Measurements from ENCODE around the gene ZIC1. TPM values are rescaled to one million over a fixed set of nuclear protein-coding genes. Genes with fewer than 3 reads are reported as not detected.

The ZIC1 gene
- total RNA-seq, 1 experiment from 2014 or later, result not detected

DNA sequence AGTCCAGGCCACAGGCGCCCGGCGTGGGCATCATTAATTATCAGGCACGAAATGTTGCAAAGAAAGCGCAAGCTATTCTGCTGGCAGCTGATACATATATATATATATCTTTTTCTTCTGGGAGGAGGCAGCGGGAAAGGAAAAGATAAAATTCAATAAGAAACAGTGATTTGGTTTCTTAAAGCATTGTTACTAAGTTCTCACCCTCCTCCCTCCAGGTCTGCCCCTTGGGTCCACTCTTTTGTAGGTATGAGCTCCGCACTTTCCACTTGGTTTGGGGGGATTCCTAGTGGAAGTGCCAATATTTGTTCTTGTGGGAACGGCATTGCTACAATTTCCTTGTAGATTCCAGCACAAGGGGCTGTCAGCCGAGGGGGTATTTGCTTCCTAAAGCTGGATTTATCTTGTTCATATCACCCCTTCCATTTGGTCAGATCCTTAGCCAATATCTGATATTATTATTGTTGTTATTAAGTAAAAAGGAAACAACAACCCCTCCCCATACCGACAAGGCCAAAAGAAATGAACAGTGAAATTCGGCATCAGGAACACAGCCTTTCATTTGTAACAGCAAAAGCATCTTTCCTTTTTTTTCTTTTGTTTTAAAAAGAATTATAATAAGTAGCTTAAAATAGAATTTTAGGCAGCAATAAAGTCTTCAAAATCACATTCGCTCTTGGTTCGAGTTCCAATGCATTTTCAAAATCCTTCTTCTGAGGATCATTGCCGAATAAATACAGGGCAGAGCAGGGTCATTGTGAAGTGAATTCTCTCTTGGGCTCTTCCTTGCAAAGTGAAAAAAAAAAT lies 15.6 kb downstream of the ZIC1 start:
- no peak overlapping the region for H3K14ac ChIP-seq (ENCODE audit: insufficient read depth, low read length)
- WGBS (ENCODE audit: extremely low coverage, insufficient read length, low lambda C conversion rate), result no CpG with 5 or more reads among the region's 14 CpGs
- H2AFZ ChIP-seq (ENCODE audit: low read length), result no peak overlapping the region

More for the DNA sequence above, 15.6 kb downstream of the ZIC1 start:
- no peak overlapping the region for H3K18ac ChIP-seq (ENCODE audit: insufficient read length, low read depth, low read length)
- H3K36me3 Mint-ChIP-seq (ENCODE audit: insufficient read depth in 1 of 3, low read depth in 3 of 3), result no peaks in the 10 kb centered on the region
- H3K4me3 Mint-ChIP-seq, result peak overlapping the region in 1 of 2 experiments; percentile 84; a peak in 2 of 5 replicates
- no peak overlapping the region for H3T11ph ChIP-seq (ENCODE audit: low read length)
- H3K9me3 Mint-ChIP-seq, result no peaks in the 10 kb centered on the region; a peak in 2 of 5 replicates
- H3K79me2 ChIP-seq (ENCODE audit: insufficient read depth, low read length), result no peaks in the 10 kb centered on the region
- H3K27me3 Mint-ChIP-seq (ENCODE audit: low read depth), result peaks cover 85% of the 10 kb centered on the region
- no peaks in the 10 kb centered on the region for H4K20me1 ChIP-seq (ENCODE audit: control insufficient read depth, insufficient read depth, insufficient read length)
- H4K8ac ChIP-seq (replicated peaks; ENCODE audit: insufficient read length, low read depth, low read length), result no peak overlapping the region
- H3K23ac ChIP-seq (ENCODE audit: insufficient read length, low read depth, low read length), result no peak overlapping the region
- H3K9ac ChIP-seq (ENCODE audit: extremely low read depth, insufficient read length, low read length), result no peak overlapping the region
- H3K4me1 Mint-ChIP-seq, result peaks cover 28 to 44% of the 10 kb centered on the region in 2 experiments
- TF ChIP-seq, protein P1, sequence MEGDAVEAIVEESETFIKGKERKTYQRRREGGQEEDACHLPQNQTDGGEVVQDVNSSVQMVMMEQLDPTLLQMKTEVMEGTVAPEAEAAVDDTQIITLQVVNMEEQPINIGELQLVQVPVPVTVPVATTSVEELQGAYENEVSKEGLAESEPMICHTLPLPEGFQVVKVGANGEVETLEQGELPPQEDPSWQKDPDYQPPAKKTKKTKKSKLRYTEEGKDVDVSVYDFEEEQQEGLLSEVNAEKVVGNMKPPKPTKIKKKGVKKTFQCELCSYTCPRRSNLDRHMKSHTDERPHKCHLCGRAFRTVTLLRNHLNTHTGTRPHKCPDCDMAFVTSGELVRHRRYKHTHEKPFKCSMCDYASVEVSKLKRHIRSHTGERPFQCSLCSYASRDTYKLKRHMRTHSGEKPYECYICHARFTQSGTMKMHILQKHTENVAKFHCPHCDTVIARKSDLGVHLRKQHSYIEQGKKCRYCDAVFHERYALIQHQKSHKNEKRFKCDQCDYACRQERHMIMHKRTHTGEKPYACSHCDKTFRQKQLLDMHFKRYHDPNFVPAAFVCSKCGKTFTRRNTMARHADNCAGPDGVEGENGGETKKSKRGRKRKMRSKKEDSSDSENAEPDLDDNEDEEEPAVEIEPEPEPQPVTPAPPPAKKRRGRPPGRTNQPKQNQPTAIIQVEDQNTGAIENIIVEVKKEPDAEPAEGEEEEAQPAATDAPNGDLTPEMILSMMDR (conservative IDR thresholded peaks at IDR 0.05), result no peak
- H3K4me2 ChIP-seq (ENCODE audit: insufficient read depth, insufficient read length, low read length), result peak overlapping the region; percentile 49
- no peak overlapping the region for H3K27ac Mint-ChIP-seq
- no peak overlapping the region for H2BK15ac ChIP-seq (ENCODE audit: low read depth, low read length)
- H2BK120ac ChIP-seq (ENCODE audit: low read depth, low read length, poor library complexity, severe bottlenecking), result no peak overlapping the region
- H2BK5ac ChIP-seq (ENCODE audit: insufficient read length, low read length), result no peak overlapping the region
- no peak for DNase-seq
- peaks cover 54% of the 10 kb centered on the region for H3K27me3 ChIP-seq (ENCODE audit: insufficient read depth, low read length)
- no peak overlapping the region for H4K91ac ChIP-seq (ENCODE audit: insufficient read length, low read depth, low read length)
- H3K79me1 ChIP-seq (ENCODE audit: insufficient read depth, low read depth, low read length, poor library complexity, severe bottlenecking), result no peaks in the 10 kb centered on the region
- no peak overlapping the region for H4K5ac ChIP-seq (ENCODE audit: insufficient read length, low read depth, low read length)
- H3K4me1 ChIP-seq (ENCODE audit: insufficient read depth, low read length), result peaks cover 3% of the 10 kb centered on the region; the same call in 1 of the 2 replicates
- no peak overlapping the region for H2BK12ac ChIP-seq (ENCODE audit: insufficient read length, low read depth, low read length)
- no peak overlapping the region for H2BK20ac ChIP-seq (ENCODE audit: low read depth, low read length, poor library complexity, severe bottlenecking)
- H3K9me3 ChIP-seq (ENCODE audit: control insufficient read depth, low read depth, low read length), result no peaks in the 10 kb centered on the region
- H3K4ac ChIP-seq (ENCODE audit: low read depth, low read length), result no peak overlapping the region
- H3K56ac ChIP-seq (ENCODE audit: insufficient read length, low read depth, low read length), result no peak overlapping the region
- no peak overlapping the region for H2AK5ac ChIP-seq (ENCODE audit: insufficient read length, low read length)
- H3K23me2 ChIP-seq (ENCODE audit: insufficient read length, low read depth, low read length, poor library complexity, severe bottlenecking), result peaks cover 15% of the 10 kb centered on the region
- H3K27ac ChIP-seq (ENCODE audit: insufficient read length, low read depth, low read length), result no peak overlapping the region
